Measurements from ENCODE around the gene TCF4.

DNA sequence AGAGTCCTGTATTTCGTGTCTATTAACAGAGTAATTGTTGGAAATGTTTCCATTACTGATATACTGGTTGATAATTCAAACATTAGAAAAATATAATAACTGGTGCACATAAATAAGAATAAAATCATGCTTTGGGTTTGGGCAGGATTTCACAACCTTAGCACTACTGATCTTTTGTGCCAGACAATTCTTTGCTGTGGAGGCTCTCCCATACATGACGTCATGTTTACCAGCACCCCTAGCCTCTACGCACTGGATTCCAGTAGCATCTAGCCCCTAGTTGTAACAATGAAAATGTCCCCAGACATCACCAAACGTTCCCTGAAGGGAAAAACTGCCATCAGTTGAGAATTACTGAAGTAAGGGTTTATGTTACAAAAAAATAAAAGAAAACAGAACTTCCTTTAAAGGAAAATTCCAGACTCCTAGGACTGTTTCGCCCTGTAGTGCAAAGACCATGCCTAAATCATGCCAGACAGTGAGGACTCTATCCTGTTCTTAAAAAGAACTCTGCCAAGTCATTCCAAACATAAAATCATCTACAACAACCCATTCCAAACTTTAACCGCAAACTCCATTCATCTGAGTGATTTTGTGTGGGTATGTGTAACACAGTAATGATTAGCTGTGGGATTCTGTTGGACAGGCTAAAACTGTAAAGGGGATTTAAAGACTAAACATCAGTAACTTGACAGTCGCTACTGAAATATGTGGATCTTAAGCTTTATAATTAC lies 315.3 kb downstream of the TCF4 start:
- TF ChIP-seq, protein P1, sequence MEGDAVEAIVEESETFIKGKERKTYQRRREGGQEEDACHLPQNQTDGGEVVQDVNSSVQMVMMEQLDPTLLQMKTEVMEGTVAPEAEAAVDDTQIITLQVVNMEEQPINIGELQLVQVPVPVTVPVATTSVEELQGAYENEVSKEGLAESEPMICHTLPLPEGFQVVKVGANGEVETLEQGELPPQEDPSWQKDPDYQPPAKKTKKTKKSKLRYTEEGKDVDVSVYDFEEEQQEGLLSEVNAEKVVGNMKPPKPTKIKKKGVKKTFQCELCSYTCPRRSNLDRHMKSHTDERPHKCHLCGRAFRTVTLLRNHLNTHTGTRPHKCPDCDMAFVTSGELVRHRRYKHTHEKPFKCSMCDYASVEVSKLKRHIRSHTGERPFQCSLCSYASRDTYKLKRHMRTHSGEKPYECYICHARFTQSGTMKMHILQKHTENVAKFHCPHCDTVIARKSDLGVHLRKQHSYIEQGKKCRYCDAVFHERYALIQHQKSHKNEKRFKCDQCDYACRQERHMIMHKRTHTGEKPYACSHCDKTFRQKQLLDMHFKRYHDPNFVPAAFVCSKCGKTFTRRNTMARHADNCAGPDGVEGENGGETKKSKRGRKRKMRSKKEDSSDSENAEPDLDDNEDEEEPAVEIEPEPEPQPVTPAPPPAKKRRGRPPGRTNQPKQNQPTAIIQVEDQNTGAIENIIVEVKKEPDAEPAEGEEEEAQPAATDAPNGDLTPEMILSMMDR (IDR thresholded peaks at IDR 0.05) = no peak
- no peak for TF ChIP-seq POLR2A (IDR thresholded peaks at IDR 0.05)
